Measurements from ENCODE around the gene KPNA1.
"Not testable (repeated sequence)": the region's sequence is repeated elsewhere in the genome, so short reads cannot be mapped to it uniquely, and the experiment has no call there.

GRCh38 chr3:122448218-122448617, 66.5 kb downstream of the KPNA1 start:
- TF ChIP-seq MAX (IDR thresholded peaks at IDR 0.05); CTCF (IDR thresholded peaks at IDR 0.05); MAZ (IDR thresholded peaks at IDR 0.05; ENCODE audit: borderline replicate concordance, low read depth, low read length); JUN (IDR thresholded peaks at IDR 0.05); USF2 (IDR thresholded peaks at IDR 0.05); HOXA7 (CRISPR knock-in tag; IDR thresholded peaks at IDR 0.05); CHD2 (IDR thresholded peaks at IDR 0.05; ENCODE audit: low read length, partially characterized antibody); HOXB13 (CRISPR knock-in tag; IDR thresholded peaks at IDR 0.05; ENCODE audit: low read depth); TFCP2L1 (CRISPR knock-in tag; IDR thresholded peaks at IDR 0.05); POLR2A (IDR thresholded peaks at IDR 0.05; ENCODE audit: low read length); JUNB (IDR thresholded peaks at IDR 0.05); BCL3 (IDR thresholded peaks at IDR 0.05): not testable (repeated sequence)
